A549 (cell line): ENCODE results near the gene TBC1D32. TPM values are rescaled to one million over a fixed set of nuclear protein-coding genes. Genes with fewer than 3 reads are reported as not detected.
"Not testable (repeated sequence)": the region's sequence is repeated elsewhere in the genome, so short reads cannot be mapped to it uniquely, and the experiment has no call there.

Experiments
- ATAC-seq, 2 experiments: fragments of 200-7000 bp in 1 of 2; fragments of >200 bp in 1 of 2; cut with Nextera tagmentation in 1 of 2; cut with Tn5 transposase in 1 of 2; 3 replicates each; pipeline versions ENCODE4 v1.8.0 to v1.9.1; 2018 to 2020; ENCODE audit warnings: mild to moderate bottlenecking in 1 of 2, moderate library complexity in 1 of 2
- CTCF ChIA-PET: fragments of 300-600 bp; sonication (Branson Sonifier 250); formaldehyde crosslinking; extraction: SDS; loops from one replicate; lab custom pipeline; 2021; ENCODE audit warnings: antibody characterized with exemption, inconsistent platforms; lab: Yijun Ruan, JAX
- POLR2A ChIA-PET: fragments of 350-600 bp; formaldehyde crosslinking; extraction: SDS; loops from one replicate; lab custom pipeline; 2021; ENCODE audit warnings: antibody characterized with exemption, inconsistent platforms; lab: Yijun Ruan, JAX
- DNase-seq, 2 experiments: peaks; one replicate each; pipeline versions ENCODE4 v3.0.0 to v3.0.0-alpha.2; 2011 to 2016; ENCODE audit warnings: low read depth in 1 of 2, low spot score in 1 of 2
- FAIRE-seq: peaks from 2 replicates; lab custom pipeline; 2011; peaks lifted over from hg19 to GRCh38; lab: Jason Lieb, UNC
- H3K27ac ChIP-seq, 2 experiments: fragments of >200 bp; sonication (Bioruptor Twin); formaldehyde crosslinking; 3 replicates each; pipeline ENCODE4 v1.5.1; 2016 to 2017
- H3K4me1 ChIP-seq: fragments of >200 bp; sonication (Bioruptor Twin); formaldehyde crosslinking; 3 replicates; pipeline ENCODE4 v1.6.1; 2016
- H3K4me2 ChIP-seq: fragments of >200 bp; sonication (Bioruptor Twin); formaldehyde crosslinking; 3 replicates; pipeline ENCODE4 v1.6.1; 2016
- H3K4me3 ChIP-seq: fragments of >200 bp; sonication (Bioruptor Twin); formaldehyde crosslinking; 3 replicates; pipeline ENCODE4 v1.5.1; 2016
- H3K9me3 ChIP-seq: fragments of >200 bp; sonication (Bioruptor Twin); formaldehyde crosslinking; 3 replicates; pipeline ENCODE4 v1.6.1; 2016
- ATOH8 ChIP-seq: fragments of 250-450 bp; sonication (Bioruptor Pico); IDR thresholded peaks from 2 replicates; pipeline ENCODE4 v1.5.0; 2020; ENCODE audit warnings: low read depth, mild to moderate bottlenecking, moderate library complexity
- BHLHE40 ChIP-seq: IDR thresholded peaks from 2 replicates; pipeline ENCODE4 v1.6.1; 2012; ENCODE audit warnings: low read depth, low read length, inconsistent platforms
- CBX2 ChIP-seq: fragments of 200-600 bp; sonication (generic); IDR thresholded peaks from 2 replicates; pipeline ENCODE4 v1.6.1; 2016; ENCODE audit warnings: low read depth, mild to moderate bottlenecking, borderline replicate concordance
- CBX8 ChIP-seq: fragments of 200-600 bp; sonication (generic); IDR thresholded peaks from 2 replicates; pipeline ENCODE4 v1.6.1; 2016
- CHD2 ChIP-seq: fragments of 150-350 bp; IDR thresholded peaks from 2 replicates; pipeline ENCODE4 v1.6.1; 2014; ENCODE audit warnings: low read length; ENCODE audit not compliant: partially characterized antibody
- CHD4 ChIP-seq: fragments of 200-600 bp; sonication (generic); IDR thresholded peaks from 2 replicates; pipeline ENCODE4 v1.6.1; 2016; ENCODE audit warnings: antibody characterized with exemption, mild to moderate bottlenecking, borderline replicate concordance
- E2F6 ChIP-seq: IDR thresholded peaks from 2 replicates; pipeline ENCODE4 v1.6.1; 2012; ENCODE audit warnings: low read depth, borderline replicate concordance
- EHF ChIP-seq: fragments of 250-450 bp; sonication (Bioruptor Pico); IDR thresholded peaks from 2 replicates; pipeline ENCODE4 v1.5.0; 2020; ENCODE audit warnings: mild to moderate bottlenecking
- EHMT2 ChIP-seq: fragments of 200-600 bp; sonication (generic); IDR thresholded peaks from 2 replicates; pipeline ENCODE4 v1.6.1; 2016; ENCODE audit warnings: antibody characterized with exemption, low read depth, mild to moderate bottlenecking, moderate library complexity
- EP300 ChIP-seq, 2 experiments: fragments of >200 bp; sonication (Bioruptor Twin); formaldehyde crosslinking; IDR thresholded peaks; 2 replicates in 1 of 2; 3 replicates in 1 of 2; pipeline ENCODE4 v1.6.1; 2016 to 2017
- ESRRA ChIP-seq: fragments of 150-350 bp; IDR thresholded peaks from 2 replicates; pipeline ENCODE4 v1.6.1; 2014; ENCODE audit warnings: mild to moderate bottlenecking, low read length, borderline replicate concordance
- FOSB ChIP-seq: fragments of 250-450 bp; sonication (Bioruptor Pico); IDR thresholded peaks from 2 replicates; pipeline ENCODE4 v1.5.0; 2020; ENCODE audit warnings: mild to moderate bottlenecking, moderate library complexity
- FOXS1 ChIP-seq: fragments of 250-450 bp; sonication (Bioruptor Pico); IDR thresholded peaks from 2 replicates; pipeline ENCODE4 v1.5.0; 2020; ENCODE audit warnings: mild to moderate bottlenecking, moderate library complexity
- GATA3 ChIP-seq: IDR thresholded peaks from 2 replicates; pipeline ENCODE4 v1.6.1; 2012; ENCODE audit warnings: borderline replicate concordance
- HOXA7 ChIP-seq: fragments of 250-450 bp; sonication (Bioruptor Pico); IDR thresholded peaks from 2 replicates; pipeline ENCODE4 v1.5.0; 2020; ENCODE audit warnings: mild to moderate bottlenecking, moderate library complexity
- JUNB ChIP-seq: fragments of >200 bp; sonication (Bioruptor Twin); formaldehyde crosslinking; IDR thresholded peaks from 2 replicates; pipeline ENCODE4 v1.6.1; 2016
- KDM1A ChIP-seq: fragments of 200-600 bp; sonication (generic); IDR thresholded peaks from 2 replicates; pipeline ENCODE4 v1.6.1; 2016; ENCODE audit warnings: low read depth, mild to moderate bottlenecking
- MAFK ChIP-seq: fragments of 450-650 bp; IDR thresholded peaks from 2 replicates; pipeline ENCODE4 v1.6.1; 2014; ENCODE audit not compliant: partially characterized antibody
- MAZ ChIP-seq: fragments of 150-350 bp; IDR thresholded peaks from 2 replicates; pipeline ENCODE4 v1.6.1; 2014; ENCODE audit warnings: antibody characterized with exemption, low read depth, low read length, borderline replicate concordance
- NFE2L2 ChIP-seq: fragments of 150-350 bp; conservative IDR thresholded peaks from 2 replicates; pipeline ENCODE4 v1.6.1; 2014; ENCODE audit warnings: low read length
- NR3C1 ChIP-seq: fragments of >200 bp; sonication (Bioruptor Twin); formaldehyde crosslinking; IDR thresholded peaks from 3 replicates; pipeline ENCODE4 v1.6.1; 2017
- PBX3 ChIP-seq: IDR thresholded peaks from 2 replicates; pipeline ENCODE4 v1.6.1; 2012
- POLR2A ChIP-seq: IDR thresholded peaks from 2 replicates; pipeline ENCODE4 v1.6.1; 2012; ENCODE audit warnings: mild to moderate bottlenecking, low read length
- RCOR1 ChIP-seq: fragments of 150-350 bp; IDR thresholded peaks from 2 replicates; pipeline ENCODE4 v1.6.1; 2014; ENCODE audit warnings: antibody characterized with exemption, low read length, low read depth
- SREBF2 ChIP-seq: fragments of 450-650 bp; IDR thresholded peaks from 2 replicates; pipeline ENCODE4 v1.6.1; 2014; ENCODE audit warnings: mild to moderate bottlenecking, moderate library complexity
- TFCP2L1 ChIP-seq: fragments of 250-450 bp; sonication (Bioruptor Pico); IDR thresholded peaks from 2 replicates; pipeline ENCODE4 v1.5.0; 2021; ENCODE audit warnings: mild to moderate bottlenecking
- TP53 ChIP-seq: fragments of 250-450 bp; sonication (Bioruptor Pico); IDR thresholded peaks from 2 replicates; pipeline ENCODE4 v1.5.0; 2021; ENCODE audit warnings: mild to moderate bottlenecking, moderate library complexity
- WGBS: methylation state at CpG from one replicate; pipeline ENCODE4 v1.1.6; 2017; ENCODE audit errors: missing lambda C conversion rate; 5-methylcytosine and 5-hydroxymethylcytosine counted together
- polyA plus RNA-seq, 4 experiments: library from polyadenylated mRNA; depleted of rRNA in 3 of 4; stranded (reverse); fragments of >200 nt; fragmentation: RNase III in 1 of 4; extraction: RNeasy Plus Mini Kit Qiagen cat#74134 plus additional on column Dnase treatment in 1 of 4; gene quantifications; 2 replicates in 3 of 4; 3 replicates in 1 of 4; pipeline ENCODE4 v1.2.3, GENCODE V29; 2011 to 2017
- TF ChIP-seq, protein P1 (sequence below): IDR thresholded peaks from 2 replicates; pipeline ENCODE4 v1.6.1; 2012
- TF ChIP-seq, protein P2 (sequence below): fragments of >200 bp; sonication (Bioruptor Twin); formaldehyde crosslinking; IDR thresholded peaks from 3 replicates; pipeline ENCODE4 v1.5.1; 2016

The TBC1D32 gene
- polyA plus RNA-seq, 2 of the 4 experiments (the other 2 are of a cell fraction): 2.1 to 4.4 TPM

DNA sequence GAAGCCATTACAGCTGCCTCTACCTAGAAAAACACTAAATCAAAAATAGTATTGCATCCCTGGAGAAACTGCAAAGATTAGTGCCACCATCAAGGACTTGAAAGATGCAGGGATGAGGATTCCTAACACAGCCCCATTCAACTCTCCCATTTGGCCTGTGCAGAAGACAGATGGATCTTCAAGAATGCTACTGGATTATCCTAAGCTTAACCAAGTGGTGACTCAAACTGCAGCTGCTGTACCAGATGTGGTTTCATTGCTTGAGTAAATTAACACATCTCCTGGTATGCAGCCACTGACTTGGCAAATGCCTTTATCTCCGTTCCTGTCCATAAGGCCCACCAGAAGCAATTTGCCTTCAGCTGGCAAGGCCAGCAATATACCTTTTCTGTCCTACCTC is 117.4 kb downstream of the TBC1D32 start:
- ATAC-seq: no peak
- DNase-seq: no peak
- ChIA-PET CTCF (interaction anchor here (0.6 kb wide), 1 partner anchor 220 kb away, joined by 5 read pairs; no protein-coding TSS in a partner anchor), POLR2A (no interaction called here)
- 70% methylated on average over 1 of the region's 1 CpG for WGBS
- H3K27ac ChIP-seq: no peak overlapping the region
- TF ChIP-seq NR3C1 (no peak), EHMT2 (no peak), GATA3 (no peak), TFCP2L1 (CRISPR knock-in tag) (no peak), E2F6 (no peak), POLR2A (no peak), KDM1A (no peak), HOXA7 (no peak), RCOR1 (no peak), PBX3 (no peak)
- H3K4me1 ChIP-seq: no peaks in the 10 kb centered on the region
- no peak overlapping the region for H3K4me2 ChIP-seq
- H3K9me3 ChIP-seq: no peaks in the 10 kb centered on the region
- FAIRE-seq: no peak
- H3K4me3 ChIP-seq: no peak overlapping the region

DNA sequence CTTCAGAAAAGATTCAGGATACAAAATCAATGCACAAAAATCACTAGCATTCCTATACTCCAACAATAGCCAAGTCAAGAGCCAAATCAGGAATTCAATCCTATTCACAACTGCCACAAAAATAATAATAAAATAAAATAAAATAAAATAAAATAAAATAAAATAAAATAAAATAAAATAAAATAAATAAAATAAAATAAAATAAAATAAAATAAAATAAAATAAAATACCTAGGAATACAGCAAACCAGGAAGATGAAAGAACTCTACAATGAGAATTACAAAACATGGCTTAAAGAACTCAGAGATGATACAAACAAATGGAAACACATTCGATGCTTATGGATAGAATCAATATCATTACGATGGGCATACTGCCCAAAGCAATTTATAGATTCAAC is 120.9 kb downstream of the TBC1D32 start:
- H3K9me3 ChIP-seq, H3K27ac ChIP-seq, ATAC-seq, FAIRE-seq, POLR2A ChIA-PET, H3K4me3 ChIP-seq, DNase-seq, CTCF ChIA-PET, H3K4me1 ChIP-seq, H3K4me2 ChIP-seq: not testable (repeated sequence)
- 92% methylated on average over 2 of the region's 2 CpGs for WGBS

DNA sequence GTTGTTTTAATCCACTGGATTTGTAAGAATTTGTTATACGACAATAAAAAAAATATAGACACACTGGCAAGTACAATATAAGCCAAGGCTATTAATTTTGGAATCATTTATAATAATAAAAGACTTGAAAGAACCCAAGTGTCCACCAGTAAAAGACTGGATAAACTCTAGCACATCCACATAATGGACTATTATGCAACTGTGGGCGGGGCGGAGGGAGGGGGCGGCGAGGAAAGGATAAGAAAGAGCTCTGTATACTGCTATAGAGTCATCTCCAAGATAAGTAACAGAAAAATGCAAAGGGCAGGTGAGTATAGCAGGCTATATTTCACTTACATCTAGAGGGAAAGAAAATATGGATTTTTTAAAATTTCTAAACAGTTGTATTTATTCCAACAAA is 123.3 kb downstream of the TBC1D32 start:
- ATAC-seq (no peak), FAIRE-seq (no peak)
- 93% methylated on average over 5 of the region's 5 CpGs for WGBS

DNA sequence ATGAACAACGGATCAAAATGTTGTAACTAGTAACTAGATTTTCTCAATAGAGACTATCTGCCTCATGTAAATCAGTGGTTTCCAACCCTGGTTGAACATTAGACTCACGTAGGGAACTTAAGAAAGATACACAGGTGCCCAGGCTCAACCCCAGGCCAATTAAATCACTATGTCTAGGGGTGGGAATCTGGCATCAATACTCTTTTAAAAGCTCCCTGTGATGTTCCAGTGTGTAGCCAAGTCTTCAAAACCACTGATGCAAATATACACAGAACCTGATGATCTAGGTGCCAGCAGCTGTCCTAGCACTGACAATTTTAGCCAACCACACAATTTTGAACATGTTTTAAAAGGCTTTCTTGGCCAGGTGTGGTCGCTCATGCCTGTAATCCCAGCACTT is 128.7 kb downstream of the TBC1D32 start:
- POLR2A ChIA-PET: no interaction called here
- Histone ChIP-seq H3K4me3 (no peak overlapping the region), H3K27ac (no peak overlapping the region), H3K9me3 (no peaks in the 10 kb centered on the region), H3K4me1 (no peaks in the 10 kb centered on the region), H3K4me2 (no peak overlapping the region)
- ATAC-seq: no peak
- 77% methylated on average over 3 of the region's 3 CpGs for WGBS
- CTCF ChIA-PET: no interaction called here
- TF ChIP-seq, protein P1, sequence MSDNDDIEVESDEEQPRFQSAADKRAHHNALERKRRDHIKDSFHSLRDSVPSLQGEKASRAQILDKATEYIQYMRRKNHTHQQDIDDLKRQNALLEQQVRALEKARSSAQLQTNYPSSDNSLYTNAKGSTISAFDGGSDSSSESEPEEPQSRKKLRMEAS: no peak
- no peak for TF ChIP-seq FOSB (CRISPR knock-in tag)
- TF ChIP-seq CHD4: no peak
- no peak for TF ChIP-seq ATOH8 (CRISPR knock-in tag)
- no peak for TF ChIP-seq POLR2A
- no peak for TF ChIP-seq ESRRA
- no peak for TF ChIP-seq CBX2
- TF ChIP-seq RCOR1: no peak
- no peak for TF ChIP-seq NR3C1
- no peak for TF ChIP-seq PBX3
- no peak for DNase-seq
- FAIRE-seq: no peak

More for the DNA sequence above, 123.3 kb downstream of the TBC1D32 start:
- POLR2A ChIA-PET: no interaction called here
- Histone ChIP-seq H3K9me3 (no peaks in the 10 kb centered on the region), H3K4me2 (no peak overlapping the region), H3K27ac (no peak overlapping the region), H3K4me3 (no peak overlapping the region), H3K4me1 (no peaks in the 10 kb centered on the region)
- TF ChIP-seq TP53 (CRISPR knock-in tag) (no peak), HOXA7 (no peak), EHF (CRISPR knock-in tag) (no peak), FOSB (CRISPR knock-in tag) (no peak), CHD2 (no peak), BHLHE40 (no peak), JUNB (no peak), TFCP2L1 (CRISPR knock-in tag) (no peak), SREBF2 (no peak), CBX8 (no peak), EP300 (IDR thresholded peaks at IDR 0.05) (no peak), NFE2L2 (no peak), NR3C1 (no peak), MAZ (no peak), MAFK (no peak), FOXS1 (CRISPR knock-in tag) (no peak)
- TF ChIP-seq, protein P2, sequence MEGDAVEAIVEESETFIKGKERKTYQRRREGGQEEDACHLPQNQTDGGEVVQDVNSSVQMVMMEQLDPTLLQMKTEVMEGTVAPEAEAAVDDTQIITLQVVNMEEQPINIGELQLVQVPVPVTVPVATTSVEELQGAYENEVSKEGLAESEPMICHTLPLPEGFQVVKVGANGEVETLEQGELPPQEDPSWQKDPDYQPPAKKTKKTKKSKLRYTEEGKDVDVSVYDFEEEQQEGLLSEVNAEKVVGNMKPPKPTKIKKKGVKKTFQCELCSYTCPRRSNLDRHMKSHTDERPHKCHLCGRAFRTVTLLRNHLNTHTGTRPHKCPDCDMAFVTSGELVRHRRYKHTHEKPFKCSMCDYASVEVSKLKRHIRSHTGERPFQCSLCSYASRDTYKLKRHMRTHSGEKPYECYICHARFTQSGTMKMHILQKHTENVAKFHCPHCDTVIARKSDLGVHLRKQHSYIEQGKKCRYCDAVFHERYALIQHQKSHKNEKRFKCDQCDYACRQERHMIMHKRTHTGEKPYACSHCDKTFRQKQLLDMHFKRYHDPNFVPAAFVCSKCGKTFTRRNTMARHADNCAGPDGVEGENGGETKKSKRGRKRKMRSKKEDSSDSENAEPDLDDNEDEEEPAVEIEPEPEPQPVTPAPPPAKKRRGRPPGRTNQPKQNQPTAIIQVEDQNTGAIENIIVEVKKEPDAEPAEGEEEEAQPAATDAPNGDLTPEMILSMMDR: no peak
- DNase-seq: no peak
- CTCF ChIA-PET: no interaction called here
